PFSK-1 (cell line): ENCODE data around the gene CHST3.

Source experiments
- FOXP2 ChIP-seq: optimal IDR thresholded peaks from 2 replicates; pipeline ENCODE3; 2011; ENCODE audit warnings: borderline replicate concordance, control low read depth, inconsistent platforms; ENCODE audit not compliant: insufficient read depth; ENCODE audit errors: extremely low read length, extremely low read depth
- POLR2AphosphoS5 ChIP-seq: IDR thresholded peaks from 2 replicates; pipeline ENCODE4 v1.6.1; 2012; ENCODE audit warnings: low read depth, mild to moderate bottlenecking, control low read depth, low read length, moderate library complexity
- REST ChIP-seq, 2 experiments: IDR thresholded peaks; 2 replicates each; pipeline versions ENCODE4 v1.6.1 to v1.8.0; 2011 to 2012; ENCODE audit warnings: low read depth in 2 of 2, low read length in 2 of 2, control low read depth in 1 of 2, inconsistent platforms in 1 of 2, mild to moderate bottlenecking in 1 of 2, moderate library complexity in 1 of 2; ENCODE audit not compliant: insufficient read depth in 1 of 2
- SIN3A ChIP-seq: IDR thresholded peaks from 2 replicates; pipeline ENCODE4 v1.6.1; 2012; ENCODE audit warnings: mild to moderate bottlenecking, low read length, moderate library complexity, borderline replicate concordance; ENCODE audit not compliant: insufficient read depth
- TAF1 ChIP-seq: IDR thresholded peaks from 2 replicates; pipeline ENCODE4 v1.6.1; 2012; ENCODE audit warnings: low read length, control low read depth, borderline replicate concordance; ENCODE audit not compliant: insufficient read depth

CHST3 gene

DNA sequence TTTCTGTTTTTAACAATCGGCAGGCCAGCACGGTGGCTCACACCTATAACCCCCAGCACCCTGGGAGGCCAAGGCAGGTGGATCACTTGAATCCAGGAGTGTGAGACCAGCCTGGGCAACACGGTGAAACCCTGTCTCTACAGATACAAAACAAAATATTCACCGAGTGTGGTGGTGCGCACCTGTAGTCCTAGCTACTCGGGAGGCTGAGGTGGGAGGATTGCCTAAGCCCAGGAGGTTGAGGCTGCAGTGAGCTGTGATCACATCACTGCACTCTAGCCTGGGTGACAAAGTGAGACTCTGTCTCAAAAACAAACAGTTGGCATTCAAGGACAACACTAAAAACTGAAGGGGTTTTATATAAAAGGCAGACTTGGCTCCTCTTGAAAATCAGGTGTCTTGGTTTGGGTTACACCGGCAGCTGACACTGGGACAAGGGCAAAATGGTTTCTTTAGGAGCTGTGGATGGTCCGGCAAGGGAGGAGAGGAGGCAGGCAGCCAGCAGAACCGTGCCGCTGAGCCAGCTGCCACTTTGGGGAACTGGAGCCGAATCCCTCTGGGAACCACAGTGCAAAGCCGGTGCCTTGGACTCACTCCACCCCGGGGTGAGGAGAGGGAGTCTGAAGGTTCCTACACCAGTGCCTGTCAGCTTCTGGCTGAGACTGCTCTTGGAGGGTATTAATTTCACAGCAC lies 52.6 kb downstream of the CHST3 start:
- TF ChIP-seq TAF1, result no peak
- no peak for TF ChIP-seq FOXP2
- TF ChIP-seq SIN3A, result no peak
- TF ChIP-seq POLR2AphosphoS5, result no peak
- TF ChIP-seq REST (IDR thresholded peaks at IDR 0.05; ENCODE audit: insufficient read depth in 1 of 2, low read depth in 2 of 2, low read length in 2 of 2), result no peak

DNA sequence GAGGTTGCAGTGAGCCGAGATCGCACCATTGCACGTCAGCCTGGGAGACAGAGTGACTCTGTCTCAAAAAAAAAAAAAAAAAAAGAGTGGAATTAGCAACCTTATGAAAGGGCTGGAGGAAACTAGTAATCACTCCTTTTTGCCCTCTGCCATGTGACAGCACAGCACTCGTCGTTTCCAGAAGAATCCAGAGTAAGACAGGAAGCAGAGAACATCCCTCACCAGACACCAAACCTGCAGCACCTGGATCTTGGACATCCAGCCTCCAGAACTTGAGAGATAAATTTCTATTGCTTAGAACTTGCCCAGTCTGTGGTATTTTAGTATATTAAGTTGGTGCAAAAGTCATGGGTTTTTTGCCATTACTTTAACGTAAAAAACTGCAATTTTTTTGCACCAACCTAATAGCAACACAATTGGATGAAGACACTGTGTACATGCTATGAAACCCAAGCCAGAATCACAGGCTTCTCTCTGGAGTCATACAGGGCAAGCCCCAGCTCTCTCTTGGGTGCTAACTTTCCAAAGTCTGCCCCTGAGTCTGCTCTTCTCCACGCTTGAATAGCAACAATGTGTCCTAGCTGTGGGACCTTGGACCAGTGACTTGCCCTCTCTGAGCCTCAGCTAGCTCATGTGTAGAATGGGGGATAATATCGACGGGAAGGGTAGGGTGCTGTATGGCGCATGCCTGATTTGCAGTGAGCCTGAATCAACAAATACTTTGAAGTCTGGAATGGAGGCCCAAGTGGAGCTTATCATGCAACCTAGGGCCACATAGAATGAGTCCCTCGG lies 55.1 kb downstream of the CHST3 start:
- TF ChIP-seq REST (IDR thresholded peaks at IDR 0.05; ENCODE audit: insufficient read depth in 1 of 2, low read depth in 2 of 2, low read length in 2 of 2), result no peak
- no peak for TF ChIP-seq POLR2AphosphoS5
- TF ChIP-seq SIN3A, result no peak
- TF ChIP-seq FOXP2, result no peak
- TF ChIP-seq TAF1, result no peak

- TF ChIP-seq FOXP2 (no peak), POLR2AphosphoS5 (no peak), TAF1 (no peak), REST (IDR thresholded peaks at IDR 0.05; ENCODE audit: insufficient read depth in 1 of 2, low read depth in 2 of 2, low read length in 2 of 2) (no peak), SIN3A (no peak)
These were observed 57.0 kb downstream of the CHST3 start for GRCh38 chr10:72020914-72021809.

GRCh38 chr10:72022228-72022627 lies 58.0 kb downstream of the CHST3 start:
- TF ChIP-seq FOXP2 (no peak), REST (IDR thresholded peaks at IDR 0.05; ENCODE audit: insufficient read depth in 1 of 2, low read depth in 2 of 2, low read length in 2 of 2) (no peak), TAF1 (no peak), POLR2AphosphoS5 (no peak), SIN3A (no peak)
